ENCODE results near the gene CCR5AS.

DNA sequence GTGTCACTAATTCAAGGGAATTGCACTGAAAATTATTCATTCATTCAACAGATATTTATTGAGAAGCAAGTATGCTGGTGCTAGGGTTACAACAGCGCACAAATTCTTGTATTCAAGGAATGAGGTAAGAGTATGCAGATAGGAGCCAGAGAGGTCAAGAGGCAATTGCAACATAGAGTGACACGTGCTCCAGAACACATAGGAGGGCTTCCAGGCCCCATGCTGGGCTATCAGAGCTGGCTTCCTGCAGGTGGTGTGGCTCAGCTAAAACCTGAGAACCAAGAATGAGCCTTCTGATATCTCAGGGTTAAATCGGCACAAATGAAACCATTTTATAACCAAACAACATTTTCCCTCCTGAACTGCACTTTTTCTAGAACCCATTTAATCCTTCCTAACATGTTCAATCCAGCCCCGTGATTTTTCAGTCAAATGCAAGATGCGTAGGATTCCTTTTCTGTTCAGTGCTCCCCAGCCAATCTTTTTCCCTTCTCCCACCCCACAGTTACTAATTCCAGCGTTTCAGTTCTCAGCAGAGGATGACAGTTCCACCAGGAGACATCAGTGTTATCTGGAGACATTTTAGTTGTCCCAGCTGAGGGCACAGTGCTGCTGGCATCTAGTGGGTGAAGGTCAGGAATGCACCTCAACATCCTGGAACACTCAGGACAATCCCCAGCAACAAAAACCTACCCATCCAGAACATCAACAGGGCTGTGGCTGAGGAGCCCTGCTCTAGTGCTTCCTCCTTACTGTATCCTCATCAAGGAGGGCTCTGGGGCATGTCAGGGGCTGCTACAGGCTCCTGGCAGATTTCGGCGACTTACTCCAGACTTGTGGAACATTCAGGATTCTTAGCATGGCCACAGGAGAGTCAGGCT lies 13.1 kb downstream of the CCR5AS start:
- TF ChIP-seq POLR2A (IDR thresholded peaks at IDR 0.05; ENCODE audit: low read length) (no peak), GATA1 (IDR thresholded peaks at IDR 0.05; ENCODE audit: low read depth, low read length) (no peak)

All from erythroblast (primary cell).